GM21526 (cell line): ENCODE measurements around the gene TARS2.

ENCODE experiments used
- ATAC-seq: cut with Tn5 transposase; IDR thresholded peaks from one replicate; pipeline ENCODE4 v1.9.1; 2021; ENCODE audit warnings: moderate library complexity; ENCODE audit not compliant: unreplicated experiment, low FRiP score

TARS2 gene

DNA sequence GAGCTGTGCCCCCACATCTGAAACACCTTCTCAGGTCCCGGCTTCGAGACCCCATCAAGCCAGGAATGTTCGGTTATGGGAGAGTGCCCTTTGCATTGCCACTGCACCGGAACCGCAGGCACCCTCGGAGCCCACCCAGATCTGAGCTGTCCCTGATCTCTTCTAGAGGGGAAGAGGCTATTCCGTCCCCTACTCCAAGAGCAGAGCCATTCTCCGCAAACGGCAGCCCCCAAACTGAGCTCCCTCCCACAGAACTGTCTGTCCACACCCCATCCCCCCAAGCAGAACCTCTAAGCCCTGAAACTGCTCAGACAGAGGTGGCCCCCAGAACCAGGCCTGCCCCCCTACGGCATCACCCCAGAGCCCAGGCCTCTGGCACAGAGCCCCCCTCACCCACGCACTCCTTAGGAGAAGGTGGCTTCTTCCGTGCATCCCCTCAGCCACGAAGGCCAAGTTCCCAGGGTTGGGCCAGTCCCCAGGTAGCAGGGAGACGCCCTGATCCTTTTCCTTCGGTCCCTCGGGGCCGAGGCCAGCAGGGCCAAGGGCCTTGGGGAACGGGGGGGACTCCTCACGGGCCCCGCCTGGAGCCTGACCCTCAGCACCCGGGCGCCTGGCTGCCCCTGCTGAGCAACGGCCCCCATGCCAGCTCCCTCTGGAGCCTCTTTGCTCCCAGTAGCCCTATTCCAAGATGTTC, 66.3 kb downstream of the TARS2 start:
- ATAC-seq, result no peak

DNA sequence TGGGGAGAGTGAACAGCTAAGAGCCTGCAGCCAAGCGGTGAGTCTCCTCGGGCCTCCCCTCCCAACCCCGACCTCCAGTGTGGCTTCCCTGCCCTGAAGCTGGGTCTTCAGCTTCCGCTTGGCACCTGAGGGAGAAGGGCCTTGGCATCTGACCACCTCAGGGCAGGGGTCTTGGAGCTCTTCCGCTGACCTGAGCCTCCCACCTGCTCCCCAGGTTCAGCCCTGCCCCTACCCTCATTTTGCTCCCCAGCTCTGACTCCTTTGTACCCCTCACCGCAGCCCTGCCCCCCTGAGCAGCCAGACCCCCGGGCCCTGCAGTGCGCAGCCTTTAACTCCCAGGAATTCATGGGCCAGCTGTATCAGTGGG, 66.8 kb downstream of the TARS2 start:
- no peak for ATAC-seq

DNA sequence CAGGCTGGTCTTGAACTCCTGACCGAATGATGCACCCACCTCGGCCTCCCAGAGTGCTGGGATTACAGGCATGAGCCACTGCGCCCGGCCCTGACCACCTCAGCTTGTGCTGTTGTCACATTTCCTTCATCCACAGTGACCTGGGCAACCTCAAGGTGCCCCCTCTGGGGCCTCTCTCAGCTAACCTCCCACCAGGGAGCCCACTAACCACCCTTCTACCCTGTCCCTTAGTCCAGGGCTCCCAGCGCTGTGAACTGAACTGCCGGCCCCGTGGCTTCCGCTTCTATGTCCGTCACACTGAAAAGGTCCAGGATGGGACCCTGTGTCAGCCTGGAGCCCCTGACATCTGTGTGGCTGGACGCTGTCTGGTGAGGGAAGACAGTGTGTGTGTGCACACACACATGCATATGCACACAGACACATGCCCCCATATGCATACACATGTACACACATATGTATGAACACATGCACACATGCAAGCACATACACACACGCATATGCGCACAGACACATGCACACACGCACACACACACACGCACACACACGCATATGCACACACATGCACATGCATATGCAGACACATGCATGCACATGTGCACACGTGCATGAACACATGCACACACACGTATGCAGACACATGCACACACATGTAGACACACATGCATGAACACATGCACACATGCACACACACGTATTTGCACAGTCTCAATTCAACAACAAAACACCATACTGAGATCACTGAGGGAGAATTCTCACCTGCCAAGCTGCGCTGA, 68.2 kb downstream of the TARS2 start:
- no peak for ATAC-seq

DNA sequence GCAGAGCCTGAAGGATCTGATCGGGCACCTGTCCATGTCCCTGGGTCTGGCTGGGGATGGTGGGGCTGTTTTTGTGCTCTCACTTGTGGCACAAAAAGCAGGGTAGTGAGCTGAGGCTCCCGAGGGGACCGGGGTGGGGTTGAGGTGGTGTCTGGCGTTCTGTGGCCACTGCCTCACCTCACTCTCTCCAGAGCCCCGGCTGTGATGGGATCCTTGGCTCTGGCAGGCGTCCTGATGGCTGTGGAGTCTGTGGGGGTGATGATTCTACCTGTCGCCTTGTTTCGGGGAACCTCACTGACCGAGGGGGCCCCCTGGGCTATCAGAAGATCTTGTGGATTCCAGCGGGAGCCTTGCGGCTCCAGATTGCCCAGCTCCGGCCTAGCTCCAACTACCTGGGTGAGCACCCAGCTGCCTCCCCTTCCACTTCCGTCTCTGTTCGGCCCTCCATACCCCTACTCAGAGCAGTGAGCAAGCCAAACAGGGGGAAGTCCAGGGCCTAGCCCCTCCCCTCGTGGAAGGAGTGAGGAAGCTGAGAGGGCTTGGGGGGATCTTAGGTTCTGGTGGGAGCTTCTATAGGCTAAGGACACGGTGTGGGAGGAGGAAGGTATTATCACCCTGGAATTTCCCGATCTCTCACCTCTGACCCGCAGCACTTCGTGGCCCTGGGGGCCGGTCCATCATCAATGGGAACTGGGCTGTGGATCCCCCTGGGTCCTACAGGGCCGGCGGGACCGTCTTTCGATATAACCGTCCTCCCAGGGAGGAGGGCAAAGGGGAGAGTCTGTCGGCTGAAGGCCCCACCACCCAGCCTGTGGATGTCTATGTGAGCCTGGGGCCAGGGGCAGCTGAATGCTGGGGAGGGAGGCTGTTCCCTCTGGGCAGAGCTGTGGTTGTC, 69.0 kb downstream of the TARS2 start:
- no peak for ATAC-seq

- no peak for ATAC-seq
These were observed 69.9 kb downstream of the TARS2 start for GRCh38 chr1:150557065-150557600.
